CD8-positive, alpha-beta memory T cell (primary cell): ENCODE results near the gene TRIM63. TPM values are rescaled to one million over a fixed set of nuclear protein-coding genes. Genes with fewer than 3 reads are reported as not detected.

Experiments used
- CTCF ChIA-PET: fragments of 350-600 bp; sonication (Branson Sonifier 250); formaldehyde crosslinking; loops from one replicate; lab custom pipeline; 2021; ENCODE audit warnings: antibody characterized with exemption; lab: Charles Lee
- POLR2A ChIA-PET: fragments of 350-600 bp; sonication (Branson Sonifier 250); formaldehyde crosslinking; loops from one replicate; lab custom pipeline; 2021; ENCODE audit warnings: antibody characterized with exemption; lab: Charles Lee
- DNase-seq, 5 donors: peaks; one replicate each; pipeline versions ENCODE4 v3.0.0 to v3.0.0-alpha.2; 2020 to 2022; ENCODE audit warnings: mixed read lengths in 1 of 5
- H3K27ac ChIP-seq: one replicate; pipeline ENCODE4 v1.7.0; 2013; ENCODE audit warnings: low read depth, mild to moderate bottlenecking, low read length, moderate library complexity
- H3K27me3 ChIP-seq: 2 replicates; pipeline ENCODE4 v1.7.0; 2013; ENCODE audit warnings: low read length, mild to moderate bottlenecking; ENCODE audit not compliant: insufficient read depth, poor library complexity, severe bottlenecking
- H3K36me3 ChIP-seq: 2 replicates; pipeline ENCODE4 v1.7.0; 2013; ENCODE audit warnings: mild to moderate bottlenecking, low read length, moderate library complexity; ENCODE audit not compliant: insufficient read depth
- H3K4me1 ChIP-seq: 2 replicates; pipeline ENCODE4 v1.7.0; 2013; ENCODE audit warnings: mild to moderate bottlenecking, low read length, moderate library complexity; ENCODE audit not compliant: insufficient read depth
- H3K4me3 ChIP-seq: 2 replicates; pipeline ENCODE4 v1.7.0; 2013; ENCODE audit warnings: mild to moderate bottlenecking, low read length
- H3K9me3 ChIP-seq: 2 replicates; pipeline ENCODE4 v1.7.0; 2013; ENCODE audit warnings: mild to moderate bottlenecking, low read length
- H3K27ac Mint-ChIP-seq, 8 donors: one replicate each; pipeline ENCODE4 v1.8.0; 2020 to 2021; ENCODE audit warnings: mixed read lengths in 8 of 8, mild to moderate bottlenecking in 6 of 8, inconsistent platforms in 3 of 8, moderate library complexity in 3 of 8
- H3K27me3 Mint-ChIP-seq, 2 donors: one replicate each; pipeline ENCODE4 v1.8.0; 2020 to 2021; ENCODE audit warnings: mixed read lengths in 2 of 2, mild to moderate bottlenecking in 1 of 2, moderate library complexity in 1 of 2
- H3K36me3 Mint-ChIP-seq, 3 donors: one replicate each; pipeline ENCODE4 v1.8.0; 2020 to 2021; ENCODE audit warnings: mixed read lengths in 3 of 3, inconsistent platforms in 1 of 3, mild to moderate bottlenecking in 1 of 3
- H3K4me1 Mint-ChIP-seq, 3 donors: one replicate each; pipeline ENCODE4 v1.8.0; 2020 to 2021; ENCODE audit warnings: mixed read lengths in 3 of 3, inconsistent platforms in 1 of 3, mild to moderate bottlenecking in 1 of 3
- H3K4me3 Mint-ChIP-seq, 7 donors: one replicate each; pipeline ENCODE4 v1.8.0; 2020 to 2021; ENCODE audit warnings: mixed read lengths in 7 of 7, mild to moderate bottlenecking in 6 of 7, moderate library complexity in 4 of 7, inconsistent platforms in 2 of 7
- H3K9me3 Mint-ChIP-seq, 5 donors: one replicate each; pipeline ENCODE4 v1.8.0; 2020 to 2022; ENCODE audit warnings: mixed read lengths in 5 of 5, mild to moderate bottlenecking in 3 of 5, moderate library complexity in 2 of 5, inconsistent platforms in 1 of 5
- polyA plus RNA-seq: library from polyadenylated mRNA; unstranded; fragments of 300-500 nt; fragmentation: Illumina TruSeq; gene quantifications from one replicate; pipeline ENCODE4 v1.2.3, GENCODE V29; 2021
- total RNA-seq, 2 experiments: library from RNA; stranded (reverse); gene quantifications; one replicate each; pipeline ENCODE4 v1.2.3, GENCODE V29; 2021

Gene TRIM63
- total and polyA plus RNA-seq, 3 experiments from 2014 or later = not detected

- Histone ChIP-seq H3K27me3 (peaks cover 9% of the 10 kb centered on the region), H3K4me3 (no peak overlapping the region), H3K36me3 (no peaks in the 10 kb centered on the region), H3K9me3 (no peaks in the 10 kb centered on the region), H3K27ac (peak overlapping the region; percentile 9), H3K4me1 (no peaks in the 10 kb centered on the region)
- no peak for DNase-seq
- Mint-ChIP-seq H3K36me3 (no peaks in the 10 kb centered on the region), H3K27ac (no peak overlapping the region), H3K9me3 (no peaks in the 10 kb centered on the region), H3K4me3 (no peak overlapping the region), H3K4me1 (no peaks in the 10 kb centered on the region), H3K27me3 (peaks cover 18 to 48% of the 10 kb centered on the region in 2 donors)
- ChIA-PET CTCF (no interaction called here), POLR2A (no interaction called here)
Observed at GRCh38 chr1:26060832-26061574, 6.4 kb downstream of the TRIM63 start.

- POLR2A ChIA-PET = no interaction called here
- H3K27me3 Mint-ChIP-seq = peaks cover 19 to 50% of the 10 kb centered on the region in 2 donors
- H3K9me3 Mint-ChIP-seq = no peaks in the 10 kb centered on the region
Observed at GRCh38 chr1:26059906-26060305, 7.5 kb downstream of the TRIM63 start.

GRCh38 chr1:26058052-26058595, 9.3 kb downstream of the TRIM63 start:
- Histone ChIP-seq H3K4me3 (no peak overlapping the region), H3K9me3 (no peaks in the 10 kb centered on the region), H3K27ac (no peak overlapping the region), H3K27me3 (peaks cover 9% of the 10 kb centered on the region), H3K36me3 (no peaks in the 10 kb centered on the region), H3K4me1 (no peaks in the 10 kb centered on the region)
- Mint-ChIP-seq H3K4me1 (no peaks in the 10 kb centered on the region), H3K9me3 (no peaks in the 10 kb centered on the region), H3K4me3 (no peak overlapping the region), H3K27ac (no peak overlapping the region), H3K36me3 (no peaks in the 10 kb centered on the region), H3K27me3 (peaks cover 26 to 52% of the 10 kb centered on the region in 2 donors)
- no peak for DNase-seq
- ChIA-PET POLR2A (no interaction called here), CTCF (interaction anchor here (0.7 to 1.6 kb wide), 2 partner anchors 14 to 22 kb away, joined by 4 to 5 read pairs; no protein-coding TSS in a partner anchor)

More at GRCh38 chr1:26059906-26060305, 7.5 kb downstream of the TRIM63 start:
- H3K27me3 ChIP-seq = peaks cover 9% of the 10 kb centered on the region
- CTCF ChIA-PET = no interaction called here
- H3K27ac Mint-ChIP-seq = no peak overlapping the region
- H3K4me3 Mint-ChIP-seq = no peak overlapping the region
- H3K27ac ChIP-seq = no peak overlapping the region
- no peaks in the 10 kb centered on the region for H3K36me3 Mint-ChIP-seq
- no peak overlapping the region for H3K4me3 ChIP-seq
- H3K4me1 Mint-ChIP-seq = no peaks in the 10 kb centered on the region
- H3K4me1 ChIP-seq = no peaks in the 10 kb centered on the region
- no peak for DNase-seq
- no peaks in the 10 kb centered on the region for H3K36me3 ChIP-seq
- no peaks in the 10 kb centered on the region for H3K9me3 ChIP-seq

GRCh38 chr1:26057189-26057588, 10.2 kb downstream of the TRIM63 start:
- Histone ChIP-seq H3K9me3 (no peaks in the 10 kb centered on the region), H3K27ac (no peak overlapping the region), H3K27me3 (peaks cover 9% of the 10 kb centered on the region), H3K4me1 (no peaks in the 10 kb centered on the region), H3K36me3 (no peaks in the 10 kb centered on the region), H3K4me3 (no peak overlapping the region)
- peaks cover 27 to 51% of the 10 kb centered on the region in 2 donors for H3K27me3 Mint-ChIP-seq
- POLR2A ChIA-PET = no interaction called here
- no peak overlapping the region for H3K27ac Mint-ChIP-seq
- no peaks in the 10 kb centered on the region for H3K36me3 Mint-ChIP-seq
- H3K4me1 Mint-ChIP-seq = no peaks in the 10 kb centered on the region
- H3K9me3 Mint-ChIP-seq = no peaks in the 10 kb centered on the region
- DNase-seq = no peak
- CTCF ChIA-PET = interaction anchor here (1.6 kb wide), 1 partner anchor 21 kb away, joined by 4 read pairs; no protein-coding TSS in a partner anchor
- H3K4me3 Mint-ChIP-seq = no peak overlapping the region

- H3K27ac Mint-ChIP-seq = no peak overlapping the region
- H3K36me3 Mint-ChIP-seq = no peaks in the 10 kb centered on the region
- H3K36me3 ChIP-seq = no peaks in the 10 kb centered on the region
- H3K4me3 Mint-ChIP-seq = no peak overlapping the region
- H3K4me1 ChIP-seq = no peaks in the 10 kb centered on the region
- no peaks in the 10 kb centered on the region for H3K9me3 Mint-ChIP-seq
- H3K27ac ChIP-seq = no peak overlapping the region
- no peaks in the 10 kb centered on the region for H3K9me3 ChIP-seq
- CTCF ChIA-PET = interaction anchor here (0.7 to 2.2 kb wide), 3 partner anchors 11 to 1979 kb away, joined by 3 to 10 read pairs (median 4); no protein-coding TSS in a partner anchor
- no peak overlapping the region for H3K4me3 ChIP-seq
- H3K27me3 ChIP-seq = peaks cover 6% of the 10 kb centered on the region
- no peak for DNase-seq
- POLR2A ChIA-PET = interaction anchor here (0.6 kb wide), 1 partner anchor 1335 kb away, joined by 3 read pairs; no protein-coding TSS in a partner anchor
- no peaks in the 10 kb centered on the region for H3K4me1 Mint-ChIP-seq
- H3K27me3 Mint-ChIP-seq = peaks cover 28 to 61% of the 10 kb centered on the region in 2 donors
Observed at GRCh38 chr1:26055041-26055440, 12.4 kb downstream of the TRIM63 start.

- POLR2A ChIA-PET = no interaction called here
- Histone ChIP-seq H3K27me3 (peaks cover 5% of the 10 kb centered on the region), H3K4me3 (no peak overlapping the region), H3K9me3 (no peaks in the 10 kb centered on the region), H3K27ac (no peak overlapping the region), H3K36me3 (no peaks in the 10 kb centered on the region), H3K4me1 (no peaks in the 10 kb centered on the region)
- H3K4me1 Mint-ChIP-seq = no peaks in the 10 kb centered on the region
- H3K27ac Mint-ChIP-seq = peak overlapping the region in 1 of 8 donors; percentile 14
- H3K27me3 Mint-ChIP-seq = peaks cover 26 to 61% of the 10 kb centered on the region in 2 donors
- no peak for DNase-seq
- CTCF ChIA-PET = interaction anchor here (0.7 to 2.2 kb wide), 3 partner anchors 18 to 1978 kb away, joined by 3 to 10 read pairs (median 4); no protein-coding TSS in a partner anchor
- no peaks in the 10 kb centered on the region for H3K9me3 Mint-ChIP-seq
- no peak overlapping the region for H3K4me3 Mint-ChIP-seq
- no peaks in the 10 kb centered on the region for H3K36me3 Mint-ChIP-seq
Observed at GRCh38 chr1:26053718-26054560, 13.5 kb downstream of the TRIM63 start.

GRCh38 chr1:26050248-26050640, 17.2 kb downstream of the TRIM63 start:
- no peak for DNase-seq
- Mint-ChIP-seq H3K9me3 (no peaks in the 10 kb centered on the region), H3K4me3 (no peak overlapping the region), H3K27me3 (peaks cover 32 to 68% of the 10 kb centered on the region in 2 donors), H3K27ac (no peak overlapping the region), H3K36me3 (no peaks in the 10 kb centered on the region), H3K4me1 (peaks cover 0 to under 1% (median under 1%) of the 10 kb centered on the region in 3 donors)
- Histone ChIP-seq H3K27me3 (peaks cover 16% of the 10 kb centered on the region), H3K27ac (no peak overlapping the region), H3K4me3 (no peak overlapping the region), H3K9me3 (no peaks in the 10 kb centered on the region), H3K4me1 (no peaks in the 10 kb centered on the region), H3K36me3 (no peaks in the 10 kb centered on the region)
- POLR2A ChIA-PET = interaction anchor here (0.7 kb wide), 1 partner anchor 230 kb away, joined by 3 read pairs; the partner anchor contains the start of gene SH3BGRL3
- CTCF ChIA-PET = no interaction called here
